Smooth muscle cell (in vitro differentiated cells): ENCODE measurements around the gene CLNK. TPM values are rescaled to one million over a fixed set of nuclear protein-coding genes. Genes with fewer than 3 reads are reported as not detected.

ENCODE experiments used
- DNase-seq: peaks from one replicate; lab custom pipeline; 2025; ENCODE audit not compliant: unreplicated experiment; lab: John Stamatoyannopoulos, UW
- H2AFZ ChIP-seq: fragments of 200-600 bp; sonication (generic); 2 replicates; pipeline ENCODE4 v1.6.0; 2016; ENCODE audit warnings: antibody characterized with exemption, low read depth, mild to moderate bottlenecking
- H3F3A ChIP-seq: fragments of 200-600 bp; sonication (generic); 2 replicates; pipeline ENCODE4 v1.6.0; 2017; ENCODE audit warnings: antibody characterized with exemption, low read depth
- H3K27ac ChIP-seq: fragments of 200-600 bp; sonication (generic); 2 replicates; pipeline ENCODE4 v1.5.1; 2016; ENCODE audit warnings: low read depth, mild to moderate bottlenecking
- H3K27me3 ChIP-seq: fragments of 200-600 bp; sonication (generic); 2 replicates; pipeline ENCODE4 v1.6.1; 2016; ENCODE audit warnings: low read depth, mild to moderate bottlenecking
- H3K36me3 ChIP-seq: fragments of 200-600 bp; sonication (generic); 2 replicates; pipeline ENCODE4 v1.5.1; 2016; ENCODE audit warnings: low read depth
- H3K4me1 ChIP-seq: fragments of 200-600 bp; sonication (generic); 2 replicates; pipeline ENCODE4 v1.5.1; 2016; ENCODE audit warnings: low read depth
- H3K4me2 ChIP-seq: fragments of 200-600 bp; sonication (generic); 2 replicates; pipeline ENCODE4 v1.6.0; 2016; ENCODE audit warnings: mild to moderate bottlenecking
- H3K4me3 ChIP-seq: fragments of 200-600 bp; sonication (generic); 2 replicates; pipeline ENCODE4 v1.5.1; 2016; ENCODE audit warnings: mild to moderate bottlenecking
- H3K79me2 ChIP-seq: fragments of 200-600 bp; sonication (generic); 2 replicates; pipeline ENCODE4 v1.6.0; 2016; ENCODE audit warnings: low read depth, mild to moderate bottlenecking
- H3K9ac ChIP-seq: fragments of 200-600 bp; sonication (generic); 2 replicates; pipeline ENCODE4 v1.6.0; 2016; ENCODE audit warnings: low read depth
- H3K9me3 ChIP-seq: fragments of 200-600 bp; sonication (generic); replicated peaks from 2 replicates; pipeline ENCODE4 v1.5.1; 2016; ENCODE audit warnings: low read depth
- H4K20me1 ChIP-seq: fragments of 200-600 bp; sonication (generic); 2 replicates; pipeline ENCODE4 v1.6.0; 2016; ENCODE audit warnings: low read depth
- CTCF ChIP-seq: fragments of 200-600 bp; sonication (generic); IDR thresholded peaks from 2 replicates; pipeline ENCODE4 v1.5.1; 2017; ENCODE audit warnings: borderline replicate concordance, mild to moderate bottlenecking, antibody characterized with exemption; ENCODE audit not compliant: insufficient read depth, poor library complexity, severe bottlenecking
- WGBS: methylation state at CpG from one replicate; pipeline ENCODE4 v1.1.7; 2016; ENCODE audit warnings: low lambda C conversion rate; 5-methylcytosine and 5-hydroxymethylcytosine counted together
- polyA plus RNA-seq: library from polyadenylated mRNA; unstranded; fragments of >200 nt; fragmentation: Nextera tagmentation; extraction: Ambion mirVana; gene quantifications from 2 replicates; pipeline ENCODE4 v1.2.1, GENCODE V29; 2016
- total RNA-seq: library from RNA; depleted of rRNA; stranded (reverse); fragments of >200 nt; gene quantifications from 2 replicates; pipeline ENCODE4 v1.2.3, GENCODE V29; 2014

Gene CLNK
- total and polyA plus RNA-seq, 2 experiments from 2014 or later: not detected

GRCh38 chr4:10613926-10614478 is 70.6 kb downstream of the CLNK start:
- H3K36me3 ChIP-seq: no peaks in the 10 kb centered on the region

GRCh38 chr4:10612476-10612875 is 72.1 kb downstream of the CLNK start:
- Histone ChIP-seq H3F3A (no peaks in the 10 kb centered on the region), H3K27ac (no peak overlapping the region), H3K4me3 (no peak overlapping the region), H3K36me3 (no peaks in the 10 kb centered on the region), H4K20me1 (no peaks in the 10 kb centered on the region), H3K4me2 (no peak overlapping the region), H3K9ac (no peak overlapping the region), H3K9me3 (no peaks in the 10 kb centered on the region), H3K79me2 (no peaks in the 10 kb centered on the region), H3K4me1 (no peaks in the 10 kb centered on the region), H2AFZ (no peak overlapping the region), H3K27me3 (no peaks in the 10 kb centered on the region)
- DNase-seq: no peak
- WGBS: 92% methylated on average over 2 of the region's 2 CpGs
- TF ChIP-seq CTCF: no peak

More at GRCh38 chr4:10613926-10614478, 70.6 kb downstream of the CLNK start:
- no peak for DNase-seq
- H3K79me2 ChIP-seq: no peaks in the 10 kb centered on the region
- no peak for TF ChIP-seq CTCF
- H3K4me2 ChIP-seq: no peak overlapping the region
- no peak overlapping the region for H3K9ac ChIP-seq
- no peak overlapping the region for H2AFZ ChIP-seq
- no peaks in the 10 kb centered on the region for H4K20me1 ChIP-seq
- H3K4me1 ChIP-seq: no peaks in the 10 kb centered on the region
- no peak overlapping the region for H3K27ac ChIP-seq
- no peaks in the 10 kb centered on the region for H3F3A ChIP-seq
- no peak overlapping the region for H3K4me3 ChIP-seq
- H3K9me3 ChIP-seq: no peaks in the 10 kb centered on the region
- 68% methylated on average over 5 of the region's 5 CpGs for WGBS
- H3K27me3 ChIP-seq: no peaks in the 10 kb centered on the region

GRCh38 chr4:10611673-10612072 is 72.9 kb downstream of the CLNK start:
- peak overlapping the region; percentile 46 for H3K27ac ChIP-seq
- no peak overlapping the region for H3K9ac ChIP-seq
- no peaks in the 10 kb centered on the region for H3K27me3 ChIP-seq
- no peaks in the 10 kb centered on the region for H3K9me3 ChIP-seq
- H3K4me3 ChIP-seq: no peak overlapping the region
- H4K20me1 ChIP-seq: no peaks in the 10 kb centered on the region
- peak overlapping the region; percentile 28 for H2AFZ ChIP-seq
- 6% methylated on average over 3 of the region's 3 CpGs for WGBS
- H3K79me2 ChIP-seq: no peaks in the 10 kb centered on the region
- H3K36me3 ChIP-seq: no peaks in the 10 kb centered on the region
- TF ChIP-seq CTCF: no peak
- no peaks in the 10 kb centered on the region for H3K4me1 ChIP-seq
- H3F3A ChIP-seq: peaks cover 5% of the 10 kb centered on the region
- no peak for DNase-seq
- H3K4me2 ChIP-seq: no peak overlapping the region
